ENCODE results near the gene TMCC1. TPM values are rescaled to one million over a fixed set of nuclear protein-coding genes. Genes with fewer than 3 reads are reported as not detected.

TMCC1 gene
- total and polyA plus RNA-seq, 10 of the 15 experiments (the other 5 are each of a cell fraction or from before 2014, with no cell fraction given) = 2.3 to 21.1 (median 8.4) TPM

- peaks cover 2% of the 10 kb centered on the region; the same call in 2 of the 3 replicates for H3K9me3 ChIP-seq (replicated peaks; ENCODE audit: control insufficient read depth, insufficient read depth, low read length)
- no peaks in the 10 kb centered on the region for H4K20me1 ChIP-seq (ENCODE audit: control insufficient read depth, insufficient read depth)
- H3K27ac ChIP-seq (ENCODE audit: control insufficient read depth, insufficient read depth) = no peak overlapping the region
- no peaks in the 10 kb centered on the region for H3K4me1 ChIP-seq (ENCODE audit: control insufficient read depth, insufficient read depth, low read length)
- no peak for FAIRE-seq
- TF ChIP-seq POLR2AphosphoS2 (IDR thresholded peaks at IDR 0.05; ENCODE audit: low read depth, low read length) = no peak
- TF ChIP-seq RELA (IDR thresholded peaks at IDR 0.05; ENCODE audit: borderline replicate concordance, partially characterized antibody) = no peak
- TF ChIP-seq YY1 (IDR thresholded peaks at IDR 0.05; ENCODE audit: low read depth, low read length) = no peak
- TF ChIP-seq MAX (IDR thresholded peaks at IDR 0.05; ENCODE audit: low read depth, low read length) = no peak
- no peaks in the 10 kb centered on the region for H3K27me3 ChIP-seq (replicated peaks in 1 of 2; ENCODE audit: control insufficient read depth in 2 of 2, insufficient read depth in 2 of 2, low read length in 1 of 2)
- ChIA-PET CTCF (no interaction called here), RAD21 (ENCODE audit: unreplicated experiment) (no interaction called here), POLR2A (no interaction called here), SMC1A (ENCODE audit: uncharacterized antibody, unreplicated experiment) (no interaction called here)
- no peaks in the 10 kb centered on the region; a peak in 1 of 4 replicates for H3K36me3 ChIP-seq (ENCODE audit: control insufficient read depth in 2 of 2, insufficient read depth in 2 of 2, low read length in 1 of 2)
- H3K79me2 ChIP-seq (ENCODE audit: control insufficient read depth, insufficient read depth, low read length) = no peaks in the 10 kb centered on the region
- no peak overlapping the region for H3K4me2 ChIP-seq (ENCODE audit: control insufficient read depth, insufficient read depth)
- no peak overlapping the region for H3K4me3 ChIP-seq
- DNase-seq (ENCODE audit: low read depth, low spot score) = no peak
- BruUV-seq (replicated peaks) = no TSS peak
- no peak for ATAC-seq
- no peak overlapping the region for H2AFZ ChIP-seq (ENCODE audit: control insufficient read depth, low read depth, low read length)
- H3K9ac ChIP-seq (ENCODE audit: control insufficient read depth, insufficient read depth, low read length) = no peak overlapping the region
- in situ Hi-C loops (cut with MboI) = no loop called here
- intact Hi-C loops (cut with micrococcal nuclease; ENCODE audit: unreplicated experiment) = no loop called here
- 85% methylated on average over 5 of the region's 5 CpGs for WGBS (ENCODE audit: insufficient coverage, insufficient replicate concordance, low lambda C conversion rate, missing lambda C conversion rate)
These were observed 199.3 kb downstream of the TMCC1 start for GRCh38 chr3:129694228-129694627.

- in situ Hi-C loops (cut with MboI) = no loop called here
These were observed 200.8 kb downstream of the TMCC1 start for GRCh38 chr3:129692743-129693142.

More at GRCh38 chr3:129692743-129693142, 200.8 kb downstream of the TMCC1 start:
- intact Hi-C loops (cut with micrococcal nuclease; ENCODE audit: unreplicated experiment) = no loop called here
- Histone ChIP-seq H3K4me1 (ENCODE audit: control insufficient read depth, insufficient read depth, low read length) (no peaks in the 10 kb centered on the region), H3K79me2 (ENCODE audit: control insufficient read depth, insufficient read depth, low read length) (no peaks in the 10 kb centered on the region), H4K20me1 (ENCODE audit: control insufficient read depth, insufficient read depth) (no peaks in the 10 kb centered on the region), H2AFZ (ENCODE audit: control insufficient read depth, low read depth, low read length) (no peak overlapping the region), H3K27ac (ENCODE audit: control insufficient read depth, insufficient read depth) (no peak overlapping the region), H3K36me3 (ENCODE audit: control insufficient read depth in 2 of 2, insufficient read depth in 2 of 2, low read length in 1 of 2) (no peaks in the 10 kb centered on the region; a peak in 1 of 4 replicates), H3K9ac (ENCODE audit: control insufficient read depth, insufficient read depth, low read length) (no peak overlapping the region), H3K4me2 (ENCODE audit: control insufficient read depth, insufficient read depth) (no peak overlapping the region), H3K27me3 (replicated peaks in 1 of 2; ENCODE audit: control insufficient read depth in 2 of 2, insufficient read depth in 2 of 2, low read length in 1 of 2) (no peaks in the 10 kb centered on the region), H3K9me3 (replicated peaks; ENCODE audit: control insufficient read depth, insufficient read depth, low read length) (peaks cover 2% of the 10 kb centered on the region; the same call in 2 of the 3 replicates), H3K4me3 (no peak overlapping the region)
- ChIA-PET SMC1A (ENCODE audit: uncharacterized antibody, unreplicated experiment) (interaction anchor here (0.6 to 1.0 kb wide), 2 partner anchors 12 to 35 kb away, joined by 3 read pairs; no protein-coding TSS in a partner anchor), RAD21 (ENCODE audit: unreplicated experiment) (no interaction called here), POLR2A (interaction anchor here (0.6 kb wide), 1 partner anchor 223 kb away, joined by 4 read pairs; no protein-coding TSS in a partner anchor), CTCF (interaction anchor here (1.6 to 3.7 kb wide), 2 partner anchors 12 to 20 kb away, joined by 5 to 18 read pairs; no protein-coding TSS in a partner anchor)
- FAIRE-seq (no peak), DNase-seq (ENCODE audit: low read depth, low spot score) (no peak), ATAC-seq (no peak)
- TF ChIP-seq GABPA (IDR thresholded peaks at IDR 0.05; ENCODE audit: low read depth) (no peak), YY1 (IDR thresholded peaks at IDR 0.05; ENCODE audit: low read depth, low read length) (no peak)
- BruUV-seq (replicated peaks) = no TSS peak
- 65% methylated on average over 2 of the region's 2 CpGs for WGBS (ENCODE audit: insufficient coverage, insufficient replicate concordance, low lambda C conversion rate, missing lambda C conversion rate)

All from GM12878 (cell line).